Endothelial cell of hepatic sinusoid (primary cell): ENCODE data around the gene CAMTA1.

Source experiments
- in situ Hi-C: cut with HindIII; loops from 2 replicates; pipeline ENCODE4 v1.10.0; 2017; ENCODE audit warnings: low sequenced_read_pairs

Gene CAMTA1

DNA sequence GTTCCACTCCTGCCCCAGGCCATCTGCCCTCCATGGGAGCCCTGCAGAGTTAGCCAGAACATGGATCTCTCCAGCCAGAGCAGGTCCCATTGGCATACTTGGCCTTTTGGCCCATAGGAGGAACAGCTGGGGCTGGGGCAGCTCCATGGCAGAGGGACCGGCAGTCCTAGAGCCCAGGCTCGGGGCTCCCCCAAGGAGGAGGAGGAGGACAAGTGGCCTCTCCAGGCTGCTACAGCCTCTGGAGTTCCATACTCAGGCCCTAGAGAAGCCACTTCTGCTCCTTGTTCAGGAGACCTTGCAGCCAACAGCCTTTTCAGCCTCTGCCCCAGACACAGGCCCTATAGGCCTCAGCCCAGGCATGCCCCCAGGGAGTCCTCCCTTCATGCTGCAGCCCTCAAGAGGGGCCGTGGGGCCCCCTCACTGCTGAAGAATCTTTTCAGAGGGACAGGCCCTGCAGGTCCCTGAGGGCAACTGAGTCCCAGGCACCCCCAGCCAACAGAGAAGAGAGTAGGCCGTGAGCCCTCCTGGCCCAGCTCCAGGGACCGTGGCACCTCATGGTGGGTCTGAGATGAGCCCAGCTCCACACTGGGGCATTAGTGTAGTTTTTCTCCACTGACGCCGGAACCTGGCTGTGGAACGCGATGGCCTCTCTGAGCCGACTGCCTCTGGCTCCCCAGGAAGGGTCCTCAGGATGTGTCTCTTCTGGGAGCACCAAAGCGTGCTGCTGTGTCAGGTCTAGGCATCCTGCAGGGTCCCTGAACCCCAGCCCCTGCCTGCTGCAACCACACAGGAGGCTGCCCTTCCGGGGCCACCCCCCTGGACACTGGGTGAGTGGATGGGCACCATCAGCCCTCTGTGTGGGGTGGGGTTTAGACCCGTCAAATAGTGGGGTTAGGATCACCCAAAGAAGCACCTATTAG, 688.2 kb downstream of the CAMTA1 start:
- in situ Hi-C loops: loop anchor here (5.0 kb wide), 1 partner anchor 76 kb away; no protein-coding TSS in a partner anchor

DNA sequence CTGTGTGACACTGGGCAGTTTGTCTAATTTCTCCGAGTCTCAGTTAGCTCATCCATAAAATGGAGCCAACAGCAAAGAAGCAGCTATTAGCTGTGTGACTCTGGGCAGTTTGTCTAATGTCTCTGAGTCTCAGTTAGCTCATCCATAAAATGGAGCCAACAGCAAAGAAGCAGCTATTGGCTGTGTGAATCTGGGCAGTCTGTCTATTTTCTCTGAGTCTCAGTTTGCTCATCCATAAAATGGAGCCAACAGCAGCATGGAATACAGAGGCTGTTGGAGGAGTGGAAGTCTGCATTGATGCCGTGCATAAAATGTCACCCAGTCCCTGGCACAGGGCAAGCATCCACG, 688.9 kb downstream of the CAMTA1 start:
- in situ Hi-C loops: loop anchor here (5.0 kb wide), 1 partner anchor 77 kb away; no protein-coding TSS in a partner anchor

DNA sequence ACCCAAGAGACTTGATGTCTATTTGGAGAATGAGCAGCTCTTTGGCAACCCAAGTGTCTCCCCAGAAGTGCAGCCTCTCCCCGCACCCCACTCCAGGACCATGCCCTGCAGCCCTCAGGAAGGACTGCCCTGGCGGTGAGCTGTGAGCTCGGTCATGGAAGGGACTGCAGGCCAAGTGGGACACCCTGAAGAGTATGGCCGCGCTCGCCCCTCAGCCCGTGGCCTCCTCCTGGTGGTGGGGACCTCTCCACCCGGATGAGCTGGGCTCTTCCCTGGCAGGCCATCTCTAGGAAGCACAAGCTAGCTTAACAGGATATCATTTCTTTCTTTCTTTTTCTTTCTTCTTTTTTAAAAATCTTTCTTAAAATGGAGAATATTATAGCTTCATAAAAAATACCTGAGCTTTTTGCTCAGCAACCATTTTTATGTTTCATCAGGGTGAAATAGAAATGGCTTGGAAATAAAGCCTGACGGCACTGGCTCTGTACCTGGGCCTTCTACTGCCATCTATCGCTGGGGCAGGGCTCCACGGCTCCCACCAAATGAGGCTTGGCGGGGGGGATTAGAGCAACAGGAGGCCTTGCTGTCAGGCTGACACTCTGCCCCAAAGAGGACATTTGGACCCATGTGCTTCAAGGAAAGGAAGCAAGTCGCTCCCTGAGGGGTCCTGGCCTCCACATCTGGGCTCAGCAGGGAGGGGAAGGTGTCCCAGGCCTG, 689.7 kb downstream of the CAMTA1 start:
- in situ Hi-C loops: loop anchor here (5.0 kb wide), 1 partner anchor 78 kb away; no protein-coding TSS in a partner anchor

DNA sequence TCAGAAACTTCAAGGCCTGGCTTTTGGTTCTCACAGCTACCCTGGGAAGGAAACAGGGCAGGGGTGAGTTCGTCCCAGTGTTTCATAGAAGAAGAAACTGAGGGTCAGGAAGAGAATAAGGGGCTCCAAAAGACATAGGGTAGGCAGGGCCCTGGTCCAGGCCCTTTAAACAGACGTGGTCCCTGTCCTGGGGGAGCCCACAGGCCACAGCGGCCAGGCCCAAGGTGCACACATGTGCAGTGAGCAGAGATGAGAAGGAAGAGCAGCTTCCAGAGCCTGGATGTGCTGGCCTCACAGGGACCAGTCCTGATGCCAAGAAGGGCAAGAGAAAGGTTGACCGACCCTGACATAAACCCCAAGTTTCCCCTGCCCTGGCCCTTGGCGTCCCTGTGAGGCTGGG, 690.4 kb downstream of the CAMTA1 start:
- in situ Hi-C loops: no loop called here

DNA sequence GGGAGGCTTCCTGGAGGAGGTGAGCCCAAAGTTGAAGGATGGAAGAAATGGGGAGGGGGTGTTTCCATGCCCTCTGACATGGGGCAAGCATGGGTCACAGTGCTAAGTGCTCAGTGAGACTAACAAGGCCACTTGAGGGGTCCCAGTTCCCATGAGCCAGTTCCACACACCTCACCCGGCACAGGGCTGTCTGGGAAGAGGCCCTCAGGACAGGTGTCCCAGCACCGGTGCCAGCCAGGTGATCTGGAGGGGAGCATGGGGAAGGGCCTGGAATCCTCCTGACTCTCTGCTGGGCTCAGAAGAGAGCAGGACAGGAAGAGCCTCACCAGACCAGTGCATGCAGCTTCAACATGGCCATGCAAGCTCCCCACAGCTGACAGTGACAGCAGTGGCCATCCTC, 691.1 kb downstream of the CAMTA1 start:
- in situ Hi-C loops: no loop called here

DNA sequence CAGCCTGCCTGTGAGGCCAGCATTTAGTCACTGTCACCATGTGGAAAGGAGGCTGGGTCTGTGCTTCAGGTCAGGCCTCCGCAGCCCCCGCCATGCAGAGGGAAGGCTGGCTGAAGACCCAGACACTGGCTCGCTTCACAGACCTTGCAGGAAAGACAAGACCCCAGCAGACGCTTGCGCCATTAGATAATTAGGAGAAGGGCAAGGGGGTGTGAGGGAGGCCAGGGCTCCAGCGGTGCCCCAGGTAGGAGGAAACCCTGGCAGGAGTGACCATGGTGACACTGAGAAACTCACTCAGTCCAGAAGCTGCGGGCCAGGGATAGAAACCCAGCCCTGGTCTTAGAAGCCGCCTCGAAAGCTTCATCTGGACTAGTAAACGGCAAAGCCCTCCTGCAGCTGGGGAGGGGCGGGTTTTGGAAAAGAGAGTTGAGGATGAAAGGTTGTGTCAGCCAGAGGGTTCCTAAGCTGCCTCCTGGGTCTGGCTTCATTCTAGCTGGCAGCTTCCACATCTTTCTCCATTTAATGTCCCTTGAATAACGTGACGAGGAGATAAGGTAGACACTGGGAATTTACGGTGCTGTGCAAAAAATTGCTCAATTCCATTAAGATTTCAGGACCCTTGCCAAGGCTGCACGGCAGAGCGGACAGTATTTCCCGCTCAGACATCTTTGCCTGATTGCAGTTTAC, 691.8 kb downstream of the CAMTA1 start:
- in situ Hi-C loops: no loop called here

DNA sequence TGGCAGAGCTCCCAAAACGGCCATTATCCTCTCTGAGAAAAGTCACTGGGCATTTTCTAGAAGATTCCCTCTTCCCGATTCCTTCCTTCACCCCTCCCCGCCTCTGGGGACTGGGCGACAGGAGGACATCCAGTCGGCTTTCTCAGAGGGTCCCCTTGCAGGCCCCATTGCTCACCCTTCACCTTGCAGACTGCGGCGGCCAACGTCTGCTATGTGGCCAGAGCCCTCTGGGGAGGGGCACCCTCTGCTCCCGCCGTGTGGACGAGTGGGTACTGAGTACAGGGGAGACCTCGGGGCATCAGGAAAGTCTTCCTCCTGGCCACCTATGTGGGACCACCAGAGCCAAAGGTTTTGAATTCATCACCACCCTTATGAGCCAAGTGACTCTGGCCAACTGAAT, 692.3 kb downstream of the CAMTA1 start:
- in situ Hi-C loops: no loop called here

DNA sequence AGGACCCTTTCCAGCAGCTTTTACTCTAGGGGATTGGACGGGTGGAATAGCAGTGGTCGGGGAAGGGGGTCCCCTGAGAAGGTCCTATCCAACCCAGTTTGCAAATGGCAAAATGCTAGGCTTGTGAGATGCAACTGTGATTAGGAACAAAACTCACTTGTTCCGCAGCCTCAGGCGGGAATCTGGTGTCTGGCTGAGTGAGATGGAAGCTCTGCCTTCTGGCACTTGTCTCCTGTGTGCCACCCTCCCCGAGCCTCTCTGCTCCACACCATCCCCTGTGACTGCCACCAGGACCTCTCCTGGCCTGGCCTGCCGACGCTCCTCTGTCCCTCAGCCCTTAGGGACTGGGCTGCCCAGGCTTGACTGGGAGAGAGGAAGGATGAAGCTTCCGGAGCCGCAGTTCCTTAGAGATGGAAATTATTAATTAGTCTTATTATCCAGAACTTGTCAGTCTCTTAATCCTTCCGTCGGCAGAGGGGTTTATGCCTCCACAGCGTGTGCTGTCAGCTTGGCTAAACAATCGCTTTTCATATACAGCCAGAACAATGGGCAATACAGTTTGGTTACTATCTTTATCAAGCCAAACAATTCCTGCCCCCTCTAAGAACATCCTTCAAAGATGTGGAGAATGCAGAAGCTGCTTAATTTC, 693.0 kb downstream of the CAMTA1 start:
- in situ Hi-C loops: no loop called here

DNA sequence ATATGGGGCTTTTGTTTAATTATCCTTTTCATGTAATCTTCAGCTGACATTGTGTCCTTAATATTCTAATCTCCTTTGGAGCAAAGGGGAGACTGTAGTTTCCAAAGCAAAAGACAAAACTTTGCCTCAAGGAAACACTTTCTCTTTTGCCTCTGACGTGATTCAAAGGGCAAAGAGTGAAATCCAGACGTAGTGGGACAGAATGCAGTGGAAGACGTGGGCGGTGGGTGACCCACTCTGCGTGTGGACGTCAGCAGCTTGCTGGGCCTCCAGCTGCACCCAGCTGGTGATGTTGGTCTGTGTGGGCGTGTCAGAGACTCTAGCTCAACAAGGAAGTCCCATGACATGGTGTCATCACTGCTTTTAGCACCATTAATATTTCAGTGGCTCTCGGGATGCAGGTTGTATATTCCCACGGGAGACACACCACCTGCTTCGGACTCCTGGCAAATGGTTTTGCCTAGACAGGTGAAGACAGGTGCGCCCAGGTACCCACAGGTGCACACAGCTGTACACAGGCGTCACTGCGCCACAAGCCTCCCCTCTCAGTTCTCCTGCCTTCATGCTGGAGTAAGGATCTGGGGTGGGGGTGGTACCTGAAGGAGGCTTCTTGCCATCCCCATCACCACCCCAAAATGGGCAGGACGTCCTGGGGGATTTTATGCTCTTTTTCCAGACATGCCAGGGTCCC, 693.7 kb downstream of the CAMTA1 start:
- in situ Hi-C loops: no loop called here

DNA sequence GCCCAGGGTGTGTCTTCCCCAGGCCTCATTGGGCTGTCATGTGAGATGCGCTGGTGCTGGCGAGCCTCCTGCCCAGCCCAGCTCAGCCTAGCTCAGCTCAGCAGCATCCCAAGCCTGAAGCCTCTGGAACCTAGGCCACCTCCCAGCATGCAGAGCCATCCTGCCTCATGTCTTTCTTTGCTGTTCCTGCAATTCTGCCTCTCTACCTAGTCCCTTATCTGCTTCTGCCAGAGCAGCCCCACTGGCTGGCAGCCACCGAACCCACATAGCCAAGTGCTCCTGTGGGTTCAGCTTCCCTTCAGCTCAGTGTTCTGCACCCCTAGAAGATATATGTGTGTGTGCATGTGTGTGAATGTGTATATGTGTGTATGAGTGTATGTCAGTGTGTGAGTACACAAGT, 694.3 kb downstream of the CAMTA1 start:
- in situ Hi-C loops: no loop called here

DNA sequence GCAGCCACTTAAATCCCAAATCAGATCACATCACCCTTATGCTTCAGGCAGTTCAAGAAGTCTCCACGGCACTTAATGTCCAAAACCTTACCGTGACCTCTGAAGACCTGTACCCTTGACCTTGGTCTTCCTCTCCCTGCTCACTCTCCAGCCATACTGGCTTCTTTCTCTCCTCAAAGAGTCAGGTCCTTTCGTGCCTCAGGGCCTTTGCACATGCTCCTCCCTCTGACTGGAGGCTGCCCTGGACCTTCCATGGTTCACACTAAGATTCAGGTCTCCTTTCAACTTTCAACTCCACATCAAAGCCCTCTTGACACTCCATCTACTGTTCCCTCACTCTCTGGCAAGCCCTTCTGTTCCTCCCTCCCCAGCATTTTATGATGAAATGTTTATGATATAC, 695.9 kb downstream of the CAMTA1 start:
- in situ Hi-C loops: no loop called here

DNA sequence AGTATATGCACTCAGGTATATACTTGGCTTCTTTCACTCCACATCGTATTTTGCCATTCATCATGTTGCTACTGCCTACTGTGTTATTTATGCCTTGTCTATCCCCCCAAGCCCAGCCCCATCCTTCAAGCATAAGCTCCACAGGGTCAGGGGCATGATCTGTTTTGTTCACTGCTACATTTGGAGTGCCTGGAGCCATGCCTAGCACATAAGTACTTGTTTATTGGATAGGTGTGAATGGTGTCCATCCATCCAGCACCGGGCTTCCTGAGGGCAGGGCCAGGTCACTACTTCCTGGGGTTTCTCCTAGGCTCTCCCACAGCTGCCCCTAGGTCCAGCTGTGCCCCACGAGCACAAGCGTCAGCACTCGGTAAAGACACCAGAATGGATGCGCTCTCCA, 696.8 kb downstream of the CAMTA1 start:
- in situ Hi-C loops: no loop called here

DNA sequence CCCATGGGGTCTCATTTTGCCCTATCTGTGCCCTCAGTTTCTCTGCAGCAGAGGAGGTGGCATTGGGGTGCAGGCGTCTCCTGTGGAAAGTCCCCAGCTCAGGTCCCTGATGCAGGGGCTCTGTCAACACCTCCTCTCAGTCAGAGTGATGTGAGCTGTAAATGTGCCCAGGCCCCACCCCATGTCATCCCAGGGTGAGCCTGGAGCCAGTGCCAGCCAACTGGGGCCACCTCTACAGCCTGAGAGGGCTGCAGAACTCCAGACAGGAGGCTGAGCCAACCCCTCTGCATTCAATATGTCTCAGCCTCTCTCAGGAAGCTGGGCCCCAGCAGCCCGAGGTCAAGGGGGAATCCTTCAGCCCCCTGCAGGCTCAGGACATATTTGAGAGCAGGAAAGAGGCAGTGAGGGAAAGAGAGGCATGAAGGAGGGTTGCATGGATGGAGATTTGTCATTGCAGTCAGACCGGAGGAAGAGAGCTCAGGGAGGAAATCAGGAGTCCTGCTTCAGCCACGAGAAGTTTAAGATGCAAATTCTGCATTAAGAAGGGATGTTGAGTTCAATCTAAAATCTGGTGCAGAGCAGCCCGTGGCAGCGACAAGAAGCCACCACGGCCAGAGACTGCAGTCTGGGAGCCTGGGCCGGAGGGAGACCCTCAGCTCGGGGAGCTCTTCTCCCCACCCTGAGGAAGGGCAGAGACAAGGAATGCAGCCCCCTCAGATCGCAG, 697.7 kb downstream of the CAMTA1 start:
- in situ Hi-C loops: no loop called here

DNA sequence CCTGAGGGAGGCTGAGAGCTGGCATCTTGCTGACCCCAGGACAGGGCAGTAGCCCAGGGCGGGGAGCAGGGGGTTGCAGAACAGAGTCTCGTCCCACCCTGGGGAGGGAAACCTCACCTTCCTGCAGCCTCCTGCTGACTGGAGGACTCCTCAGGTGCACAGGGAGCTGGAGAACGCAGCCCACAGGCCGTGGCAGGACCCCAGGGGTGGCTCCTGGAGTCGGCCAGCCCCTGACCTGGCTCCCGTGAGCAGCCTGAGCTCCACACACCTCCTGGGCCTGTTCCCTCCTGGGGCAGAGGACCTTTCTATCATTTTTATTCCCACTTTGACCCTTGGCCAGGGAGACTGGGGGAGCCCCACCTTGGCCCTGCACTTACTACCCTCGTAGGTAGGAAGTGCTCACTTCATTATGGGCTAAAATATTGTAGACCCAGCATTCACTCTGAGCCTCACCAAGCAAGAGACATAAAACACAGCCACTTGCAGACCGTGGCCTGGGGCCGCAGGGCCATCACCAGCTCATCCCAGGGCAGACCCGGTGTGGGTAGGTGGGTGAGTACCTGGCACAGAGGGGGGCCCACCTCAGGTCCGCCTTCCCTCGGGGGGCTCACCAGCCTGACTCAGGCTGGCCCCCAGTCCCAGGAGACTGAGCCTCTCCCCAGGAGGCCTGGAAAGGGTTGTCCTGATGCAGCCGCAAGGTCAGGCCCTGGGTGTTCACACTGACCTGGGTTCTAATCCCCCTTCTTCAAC, 698.6 kb downstream of the CAMTA1 start:
- in situ Hi-C loops: no loop called here

DNA sequence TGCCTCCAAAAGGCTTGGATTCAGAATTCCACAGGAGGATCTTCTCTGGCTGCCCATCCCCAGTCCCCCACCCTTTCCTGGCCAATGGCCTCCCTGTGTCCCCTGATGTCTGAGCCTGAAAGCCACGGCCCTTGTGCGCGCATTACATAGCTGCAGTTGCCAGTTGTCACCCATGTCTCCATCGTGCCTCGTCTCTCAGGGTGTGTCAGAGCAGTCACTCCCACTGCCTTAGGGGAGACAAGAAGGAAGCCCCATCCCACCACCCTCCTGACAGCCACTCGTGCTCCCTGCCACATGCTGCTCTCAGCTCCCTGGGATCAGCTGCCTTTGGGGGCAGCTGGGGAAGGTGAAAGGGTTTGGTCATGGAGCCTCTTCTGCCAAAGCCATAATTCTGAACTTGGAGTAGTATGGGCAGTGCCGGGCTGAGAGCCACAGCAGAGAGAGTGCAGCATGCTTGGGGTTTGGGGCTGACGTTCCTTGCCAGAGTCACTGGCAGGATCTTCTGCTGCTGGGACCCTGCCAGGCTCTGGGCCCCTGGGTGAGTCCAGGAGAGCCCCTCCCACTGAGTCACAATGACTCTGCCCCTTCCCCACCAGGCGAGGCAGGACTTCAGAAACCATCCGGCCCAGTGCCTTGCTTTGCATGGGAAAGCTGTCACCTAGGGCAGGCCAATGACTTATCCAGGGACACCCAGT, 700.0 kb downstream of the CAMTA1 start:
- in situ Hi-C loops: no loop called here

DNA sequence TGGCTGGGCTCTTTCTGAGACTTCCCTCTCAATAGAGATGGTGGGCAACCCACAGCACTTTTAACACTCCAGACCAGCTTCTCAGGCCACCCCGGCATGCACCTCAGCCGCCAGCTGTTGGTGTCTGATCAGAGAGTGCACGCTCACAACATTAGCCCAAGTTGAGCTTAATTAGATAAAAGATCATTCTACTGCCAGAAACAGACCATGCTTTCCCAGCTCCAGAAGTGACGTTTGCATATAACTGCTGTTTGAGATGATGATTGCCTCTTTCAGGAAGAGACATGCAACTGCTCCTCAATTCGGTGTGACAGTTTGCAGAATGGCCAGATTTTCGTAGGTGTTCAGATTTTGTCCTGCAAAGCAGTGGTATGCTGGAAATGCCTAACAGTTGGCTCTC, 700.6 kb downstream of the CAMTA1 start:
- in situ Hi-C loops: no loop called here

DNA sequence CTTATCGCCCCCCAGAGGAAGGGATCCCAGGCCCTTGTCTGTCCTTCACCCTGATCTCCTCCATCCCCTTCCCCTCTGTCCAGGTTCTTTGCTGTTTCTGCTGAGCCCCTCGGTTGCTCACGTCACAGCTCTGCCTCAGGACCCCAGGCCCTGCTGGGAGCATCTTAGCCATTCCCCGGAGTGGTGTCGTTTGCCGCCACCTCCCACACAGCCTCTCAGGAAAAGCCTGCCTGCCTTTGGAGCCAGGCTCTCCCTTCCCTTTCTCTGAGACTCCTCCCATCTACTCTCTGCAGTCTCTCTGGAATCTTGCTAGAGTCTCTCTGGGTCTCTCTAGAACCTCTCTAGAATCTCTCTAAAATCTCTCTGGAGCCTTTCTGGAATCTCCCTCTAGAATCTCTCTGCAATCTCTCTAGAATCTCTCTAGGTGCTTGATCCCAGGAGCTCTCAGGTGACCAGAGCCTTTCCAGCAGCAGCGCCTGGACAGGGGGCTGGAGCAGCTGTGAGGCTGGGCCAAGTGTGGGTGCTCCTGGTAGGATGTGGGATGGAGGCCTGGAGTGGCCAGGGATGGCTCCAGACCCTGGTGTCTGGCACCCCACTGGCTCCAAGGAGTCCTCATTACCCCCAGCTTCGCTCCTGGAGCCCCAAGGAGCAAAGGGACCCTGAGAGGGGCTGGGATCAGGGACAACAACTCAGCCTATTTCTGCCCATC, 702.7 kb downstream of the CAMTA1 start:
- in situ Hi-C loops: no loop called here

DNA sequence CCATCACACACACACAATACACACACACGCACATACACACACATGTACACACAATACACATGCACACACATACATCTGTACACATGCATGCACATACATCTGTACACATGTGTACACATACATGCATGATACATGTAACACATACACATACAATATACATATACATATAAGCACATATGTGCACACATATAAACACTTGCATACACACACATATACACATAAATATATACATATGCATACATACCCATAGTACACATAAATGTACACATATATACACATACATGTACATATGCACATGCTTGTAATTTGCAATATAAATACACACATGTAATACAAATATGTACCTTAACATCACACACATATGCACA, 703.2 kb downstream of the CAMTA1 start:
- in situ Hi-C loops: no loop called here
